Measurements from ENCODE around the gene UBE2H. TPM values are rescaled to one million over a fixed set of nuclear protein-coding genes. Genes with fewer than 3 reads are reported as not detected.

Gene UBE2H
- total and polyA plus RNA-seq, 7 experiments from 2014 or later, result 32.0 to 69.2 (median 49.1) TPM

DNA sequence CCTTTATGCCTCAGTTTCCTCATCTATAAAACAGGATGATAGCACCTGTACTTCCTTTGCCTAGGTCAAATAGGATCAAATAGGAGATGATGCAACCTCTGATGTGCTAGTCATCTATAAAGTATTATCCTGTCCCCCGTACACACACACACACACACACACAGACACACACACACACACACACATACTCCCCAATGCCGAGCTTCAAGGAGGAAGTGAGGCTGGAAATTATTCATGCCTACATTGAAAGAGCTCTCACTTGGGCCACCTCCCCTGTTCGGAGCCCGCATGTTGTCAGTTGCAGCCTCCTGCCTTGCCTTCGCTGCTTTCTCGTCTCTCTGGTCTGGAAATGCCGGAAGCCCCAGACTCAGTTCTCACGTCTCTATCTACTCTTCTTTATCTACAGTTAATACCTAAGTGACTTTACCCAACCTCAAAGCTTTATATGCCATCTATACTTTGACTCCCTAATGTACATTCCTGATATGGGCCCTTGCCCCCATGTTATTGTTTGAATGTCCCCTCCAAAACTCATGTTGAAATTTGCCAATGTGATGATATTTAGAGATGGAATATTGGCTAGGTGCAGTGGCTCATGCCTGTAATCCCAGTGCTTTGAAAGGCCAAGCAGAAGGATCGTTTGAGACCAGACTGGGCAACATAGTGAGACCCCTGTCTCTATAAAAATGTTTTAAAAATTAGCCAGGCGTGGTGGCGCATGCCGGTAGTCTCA lies 6.9 kb upstream of the UBE2H start:
- CTCF ChIA-PET, result interaction anchor here (0.7 kb wide), 1 partner anchor 89 kb away, joined by 6 read pairs; no protein-coding TSS in a partner anchor
- Histone ChIP-seq H3K27me3 (ENCODE audit: control insufficient read depth in 2 of 2, insufficient read depth in 2 of 2, low read length in 2 of 2) (no peaks in the 10 kb centered on the region), H3K9me3 (ENCODE audit: control insufficient read depth in 2 of 3, low read length in 3 of 3) (no peaks in the 10 kb centered on the region), H3K4me3 (ENCODE audit: low read length) (no peak overlapping the region), H3K36me3 (ENCODE audit: control insufficient read depth in 2 of 3, insufficient read depth in 3 of 3, low read length in 3 of 3) (no peaks in the 10 kb centered on the region), H3K27ac (ENCODE audit: low read depth, low read length) (no peak overlapping the region), H3K4me1 (ENCODE audit: control insufficient read depth in 2 of 2, insufficient read depth in 2 of 2, low read length in 2 of 2) (no peaks in the 10 kb centered on the region)
- H3K27me3 Mint-ChIP-seq, result peaks cover 0 to 12% (median 0%) of the 10 kb centered on the region in 5 donors
- POLR2A ChIA-PET, result no interaction called here
- H3K4me3 Mint-ChIP-seq, result no peak overlapping the region
- peaks cover 0 to 10% (median 0%) of the 10 kb centered on the region in 7 donors for H3K4me1 Mint-ChIP-seq
- H3K36me3 Mint-ChIP-seq, result no peaks in the 10 kb centered on the region
- H3K9me3 Mint-ChIP-seq, result no peaks in the 10 kb centered on the region
- H3K27ac Mint-ChIP-seq, result peak overlapping the region in 1 of 9 donors; percentile 25
- DNase-seq, result no peak
- intact Hi-C loops (cut with micrococcal nuclease), result no loop called here
- ATAC-seq, result peak; percentile 48

DNA sequence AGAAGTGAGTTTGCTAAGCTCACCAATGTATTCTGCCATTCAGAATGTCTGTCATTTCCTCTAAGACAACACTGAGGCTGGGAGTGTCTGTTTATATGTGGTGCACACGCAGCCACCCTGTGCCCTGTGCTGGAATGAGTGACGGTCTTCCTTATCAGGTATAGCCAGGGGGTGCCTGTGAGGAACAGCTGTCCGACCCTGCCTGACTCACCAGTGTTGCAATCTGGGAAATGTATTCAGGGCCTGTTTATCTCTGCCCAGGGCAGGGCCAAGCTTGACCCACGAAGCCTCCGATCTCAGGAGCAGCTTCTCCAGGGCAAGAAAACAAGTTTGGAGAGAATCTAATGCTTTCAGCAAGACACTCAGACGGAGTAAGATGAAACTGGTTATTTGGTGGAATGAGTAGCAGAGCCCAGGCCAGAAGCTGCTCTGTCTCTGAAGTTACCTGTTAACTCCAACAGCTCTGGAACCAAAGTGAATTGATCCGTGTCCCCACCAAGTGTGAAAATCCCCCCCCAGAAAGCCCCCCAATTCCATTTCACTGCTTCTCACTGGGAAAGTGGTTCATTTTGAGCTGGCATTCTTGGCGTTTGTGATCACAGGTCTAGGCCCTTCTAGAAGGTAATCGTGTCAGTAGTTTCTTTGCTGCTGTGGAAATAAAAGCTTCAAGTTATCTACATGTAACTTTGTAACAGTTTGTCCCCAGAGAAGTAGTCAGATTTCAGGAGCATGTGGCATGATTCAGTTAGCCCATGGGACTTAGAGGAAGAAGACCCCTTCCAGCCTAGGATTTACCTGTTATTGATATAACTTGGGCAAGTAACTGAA lies 6.1 kb upstream of the UBE2H start:
- ChIA-PET CTCF (interaction anchor here (0.7 kb wide), 1 partner anchor 88 kb away, joined by 6 read pairs; no protein-coding TSS in a partner anchor), POLR2A (no interaction called here)
- H3K27ac Mint-ChIP-seq, result peak overlapping the region in 3 of 9 donors; percentile 33 to 60 (median 48)
- no peak for DNase-seq
- peaks cover 0 to 10% (median 0%) of the 10 kb centered on the region in 7 donors for H3K4me1 Mint-ChIP-seq
- no peak overlapping the region for H3K4me3 Mint-ChIP-seq
- peak; percentile 82 for ATAC-seq
- Histone ChIP-seq H3K27ac (ENCODE audit: low read depth, low read length) (no peak overlapping the region), H3K9me3 (ENCODE audit: control insufficient read depth in 2 of 3, low read length in 3 of 3) (no peaks in the 10 kb centered on the region), H3K27me3 (ENCODE audit: control insufficient read depth in 2 of 2, insufficient read depth in 2 of 2, low read length in 2 of 2) (no peaks in the 10 kb centered on the region), H3K36me3 (ENCODE audit: control insufficient read depth in 2 of 3, insufficient read depth in 3 of 3, low read length in 3 of 3) (no peaks in the 10 kb centered on the region), H3K4me3 (ENCODE audit: low read length) (no peak overlapping the region), H3K4me1 (ENCODE audit: control insufficient read depth in 2 of 2, insufficient read depth in 2 of 2, low read length in 2 of 2) (no peaks in the 10 kb centered on the region)
- H3K36me3 Mint-ChIP-seq, result no peaks in the 10 kb centered on the region
- intact Hi-C loops (cut with micrococcal nuclease), result no loop called here
- peaks cover 0 to 12% (median 0%) of the 10 kb centered on the region in 5 donors for H3K27me3 Mint-ChIP-seq
- no peaks in the 10 kb centered on the region for H3K9me3 Mint-ChIP-seq

DNA sequence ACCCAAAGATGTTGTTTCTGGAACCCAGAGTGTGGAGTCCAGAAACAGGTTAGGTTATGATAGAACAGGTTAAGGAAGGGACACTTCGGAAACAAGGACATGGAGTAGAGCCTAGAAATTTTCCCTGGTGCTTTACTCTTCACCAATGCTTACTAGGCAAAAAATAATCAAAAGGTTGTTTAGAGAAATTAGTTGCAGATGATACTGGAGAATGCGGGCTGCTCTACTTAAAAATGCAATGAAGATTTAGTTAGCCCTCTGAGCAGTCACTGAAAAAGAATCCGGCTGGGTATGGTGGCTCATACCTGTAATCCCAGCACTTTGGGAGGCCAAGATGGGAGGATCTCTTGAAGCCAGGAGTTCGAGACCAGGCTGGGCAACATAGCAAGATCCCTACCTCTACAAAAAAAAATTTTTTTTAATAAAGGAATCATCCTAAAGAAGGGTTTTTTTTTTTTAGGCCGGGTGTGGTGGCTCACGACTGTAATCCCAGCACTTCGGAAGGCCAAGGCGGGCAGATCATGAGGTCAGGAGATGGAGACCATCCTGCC lies 3.3 kb upstream of the UBE2H start:
- H3K4me3 ChIP-seq (ENCODE audit: low read length), result no peak overlapping the region
- CTCF ChIA-PET, result interaction anchor here (1.2 kb wide), 1 partner anchor 15 kb away, joined by 3 read pairs; no protein-coding TSS in a partner anchor
- Mint-ChIP-seq H3K36me3 (peaks cover 0 to 4% (median 0%) of the 10 kb centered on the region in 5 donors), H3K9me3 (peaks cover 0 to 5% (median 0%) of the 10 kb centered on the region in 11 donors), H3K4me1 (peaks cover 0 to 14% (median 6%) of the 10 kb centered on the region in 7 donors), H3K27me3 (peaks cover 0 to 12% (median 0%) of the 10 kb centered on the region in 5 donors), H3K4me3 (no peak overlapping the region), H3K27ac (peak overlapping the region in 1 of 9 donors; percentile 32)
- H3K27ac ChIP-seq (ENCODE audit: low read depth, low read length), result no peak overlapping the region
- POLR2A ChIA-PET, result no interaction called here
- H3K27me3 ChIP-seq (ENCODE audit: control insufficient read depth in 2 of 2, insufficient read depth in 2 of 2, low read length in 2 of 2), result no peaks in the 10 kb centered on the region
- H3K36me3 ChIP-seq (ENCODE audit: control insufficient read depth in 2 of 3, insufficient read depth in 3 of 3, low read length in 3 of 3), result peaks cover 0 to 5% (median 0%) of the 10 kb centered on the region in 3 experiments
- no peak for DNase-seq
- ATAC-seq, result no peak
- peaks cover 0 to 4% of the 10 kb centered on the region in 2 donors for H3K4me1 ChIP-seq (ENCODE audit: control insufficient read depth in 2 of 2, insufficient read depth in 2 of 2, low read length in 2 of 2)
- no peaks in the 10 kb centered on the region for H3K9me3 ChIP-seq (ENCODE audit: control insufficient read depth in 2 of 3, low read length in 3 of 3)
- intact Hi-C loops (cut with micrococcal nuclease), result no loop called here

DNA sequence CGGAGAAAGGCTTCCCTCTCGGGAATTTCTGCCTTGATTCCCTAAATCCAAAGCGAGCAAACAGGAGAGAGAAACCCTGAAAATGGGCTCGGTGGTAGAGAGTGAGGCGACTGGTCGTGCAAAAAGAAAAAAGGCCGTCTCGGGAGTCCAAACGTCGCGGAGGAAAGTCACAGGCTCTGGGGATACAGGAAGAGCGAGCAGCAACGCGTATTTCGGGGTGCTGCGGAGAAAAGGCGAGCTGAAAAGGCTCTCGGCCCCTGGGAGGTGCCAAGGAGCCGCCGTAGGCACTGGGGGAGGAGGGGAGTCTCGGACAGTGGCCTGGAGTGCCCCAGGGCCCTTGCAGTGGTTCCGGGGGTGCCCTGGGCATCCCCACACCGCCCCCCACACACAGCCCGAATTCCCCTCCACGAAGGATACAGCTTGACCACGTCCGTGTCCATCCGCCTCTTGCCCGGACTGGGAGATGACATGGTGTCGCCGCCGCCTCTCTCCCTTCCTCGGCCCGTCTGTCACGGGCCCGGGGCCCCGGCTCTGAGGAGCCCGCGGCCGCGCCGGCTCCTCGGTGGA lies 591 bp downstream of the UBE2H start:
- Histone ChIP-seq H3K27me3 (ENCODE audit: control insufficient read depth in 2 of 2, insufficient read depth in 2 of 2, low read length in 2 of 2) (no peaks in the 10 kb centered on the region), H3K36me3 (ENCODE audit: control insufficient read depth in 2 of 3, insufficient read depth in 3 of 3, low read length in 3 of 3) (peaks cover 0 to 5% (median 0%) of the 10 kb centered on the region in 3 experiments), H3K27ac (ENCODE audit: low read depth, low read length) (peak overlapping the region; percentile 99), H3K4me3 (ENCODE audit: low read length) (peak overlapping the region; percentile 80), H3K4me1 (ENCODE audit: control insufficient read depth in 2 of 2, insufficient read depth in 2 of 2, low read length in 2 of 2) (peaks cover 20 to 28% of the 10 kb centered on the region in 2 donors), H3K9me3 (ENCODE audit: control insufficient read depth in 2 of 3, low read length in 3 of 3) (no peaks in the 10 kb centered on the region)
- Mint-ChIP-seq H3K27ac (peak overlapping the region in 1 of 9 donors; percentile 98), H3K4me3 (no peak overlapping the region), H3K36me3 (peaks cover 0 to 4% (median 0%) of the 10 kb centered on the region in 5 donors), H3K4me1 (peaks cover 0 to 15% (median 9%) of the 10 kb centered on the region in 7 donors), H3K27me3 (peaks cover 0 to 5% (median 0%) of the 10 kb centered on the region in 5 donors), H3K9me3 (peaks cover 0 to 5% (median 0%) of the 10 kb centered on the region in 11 donors)
- ATAC-seq (peak; percentile 19), DNase-seq (peak in 8 of 9 donors; percentile 12 to 36 (median 32))
- CTCF ChIA-PET, result no interaction called here
- intact Hi-C loops (cut with micrococcal nuclease), result loop anchor here (1.0 to 5.0 kb wide), 20 partner anchors 59 to 1545 kb away; partner anchors contain the start of genes COPG2 (in 2 of the 2), STRIP2 (in 2 of the 2), ZC3HC1 (in 2 of the 2) and ATP6V1F (in 1 of the 2)
- POLR2A ChIA-PET, result interaction anchor here (0.6 to 1.4 kb wide), 6 partner anchors 10 to 49 kb away, joined by 3 to 7 read pairs (median 4); no protein-coding TSS in a partner anchor

DNA sequence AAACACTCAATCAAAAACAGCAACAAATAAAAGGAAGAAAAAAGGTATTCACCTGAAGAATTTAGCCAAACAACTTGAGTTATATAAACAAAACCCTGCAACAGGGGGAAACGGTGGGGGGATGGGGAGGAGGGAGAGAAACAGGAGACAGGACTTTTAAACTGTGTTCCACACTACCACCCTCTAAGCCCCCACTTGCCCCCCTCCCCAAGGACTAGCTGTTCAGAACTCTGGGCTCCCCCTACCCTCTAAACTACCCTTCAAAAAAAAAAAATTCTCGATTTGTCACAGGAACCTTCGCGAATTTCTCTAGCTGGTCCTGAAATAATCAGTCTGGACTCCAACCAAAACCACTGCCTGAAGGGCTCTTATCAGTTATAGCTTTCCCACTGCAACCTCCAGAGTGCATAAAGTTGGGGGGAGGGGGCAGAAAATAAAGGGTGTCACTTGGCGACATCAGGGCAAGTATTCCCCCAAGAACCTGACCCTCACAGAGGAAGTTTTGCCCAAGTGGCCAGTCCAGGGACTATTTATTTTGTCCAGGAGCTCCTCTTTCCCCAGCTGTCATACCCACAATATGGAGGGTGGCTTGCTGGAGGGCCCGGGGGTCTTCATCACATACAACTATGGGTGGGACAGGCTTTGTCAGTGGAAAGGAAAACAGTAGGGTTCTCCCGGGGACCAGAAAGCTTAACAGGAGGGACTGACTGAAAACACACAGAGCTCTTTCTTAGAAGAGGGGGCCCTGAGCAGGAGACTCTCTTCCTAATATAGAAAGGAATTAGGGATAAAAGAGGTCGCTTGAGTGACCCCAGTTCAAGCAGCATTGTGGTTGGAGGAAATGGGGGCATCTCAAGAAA lies 1.3 kb downstream of the UBE2H start:
- Mint-ChIP-seq H3K4me1 (peaks cover 0 to 20% (median 13%) of the 10 kb centered on the region in 7 donors), H3K9me3 (peaks cover 0 to 5% (median 0%) of the 10 kb centered on the region in 11 donors), H3K4me3 (no peak overlapping the region), H3K36me3 (peaks cover 0 to 4% (median 4%) of the 10 kb centered on the region in 5 donors), H3K27me3 (peaks cover 0 to 3% (median 0%) of the 10 kb centered on the region in 5 donors), H3K27ac (no peak overlapping the region)
- peak in 4 of 9 donors; percentile 6 to 23 (median 7) for DNase-seq
- peaks cover 0 to 5% (median 0%) of the 10 kb centered on the region in 3 experiments for H3K36me3 ChIP-seq (ENCODE audit: control insufficient read depth in 2 of 3, insufficient read depth in 3 of 3, low read length in 3 of 3)
- POLR2A ChIA-PET, result interaction anchor here (0.6 to 1.5 kb wide), 10 partner anchors 9 to 122 kb away, joined by 3 to 7 read pairs (median 3); no protein-coding TSS in a partner anchor
- no peaks in the 10 kb centered on the region for H3K27me3 ChIP-seq (ENCODE audit: control insufficient read depth in 2 of 2, insufficient read depth in 2 of 2, low read length in 2 of 2)
- no peaks in the 10 kb centered on the region for H3K9me3 ChIP-seq (ENCODE audit: control insufficient read depth in 2 of 3, low read length in 3 of 3)
- peaks cover 20 to 28% of the 10 kb centered on the region in 2 donors for H3K4me1 ChIP-seq (ENCODE audit: control insufficient read depth in 2 of 2, insufficient read depth in 2 of 2, low read length in 2 of 2)
- intact Hi-C loops (cut with micrococcal nuclease), result loop anchor here (1.0 to 5.0 kb wide), 22 partner anchors 59 to 1544 kb away; partner anchors contain the start of genes COPG2 (in 2 of the 2), STRIP2 (in 2 of the 2), ZC3HC1 (in 2 of the 2) and ATP6V1F (in 1 of the 2)
- ATAC-seq, result no peak
- CTCF ChIA-PET, result interaction anchor here (0.6 kb wide), 2 partner anchors 319 to 986 kb away, joined by 3 to 4 read pairs; no protein-coding TSS in a partner anchor
- H3K27ac ChIP-seq (ENCODE audit: low read depth, low read length), result peak overlapping the region; percentile 99
- peak overlapping the region; percentile 80 for H3K4me3 ChIP-seq (ENCODE audit: low read length)
